Cardiac muscle cell (in vitro differentiated cells and primary cell): ENCODE data around the gene RNF141. TPM values are rescaled to one million over a fixed set of nuclear protein-coding genes. Genes with fewer than 3 reads are reported as not detected.

Source experiments
- DNase-seq, 2 donors: peaks; one replicate each; pipeline versions ENCODE4 v3.0.0 to v3.0.0-alpha.2; 2010 to 2017; ENCODE audit warnings: low read depth in 1 of 2, low spot score in 1 of 2
- H3K27ac ChIP-seq: fragments of 200-600 bp; sonication (generic); 2 replicates; pipeline ENCODE4 v1.5.1; 2016
- H3K27me3 ChIP-seq: fragments of 200-600 bp; sonication (generic); 2 replicates; pipeline ENCODE4 v1.6.0; 2016; ENCODE audit warnings: control low read depth
- H3K36me3 ChIP-seq: fragments of 200-600 bp; sonication (generic); 2 replicates; pipeline ENCODE4 v1.5.1; 2016; ENCODE audit warnings: control low read depth
- H3K4me1 ChIP-seq: fragments of 200-600 bp; sonication (generic); 2 replicates; pipeline ENCODE4 v1.8.1; 2017; ENCODE audit warnings: low read depth, mild to moderate bottlenecking, mixed run types
- H3K4me3 ChIP-seq: fragments of 200-600 bp; sonication (generic); 2 replicates; pipeline ENCODE4 v1.5.1; 2016; ENCODE audit warnings: mild to moderate bottlenecking
- H3K9me3 ChIP-seq: fragments of 200-600 bp; sonication (generic); 2 replicates; pipeline ENCODE4 v1.5.1; 2017; ENCODE audit warnings: low read depth, mild to moderate bottlenecking, control low read depth
- polyA plus RNA-seq: library from polyadenylated mRNA; unstranded; fragments of >200 nt; fragmentation: Nextera tagmentation; extraction: Ambion mirVana; gene quantifications from 2 replicates; pipeline ENCODE4 v1.2.1, GENCODE V29; 2016
- total RNA-seq: library from RNA; depleted of rRNA; stranded (reverse); fragments of >200 nt; gene quantifications from 2 replicates; pipeline ENCODE4 v1.2.3, GENCODE V29; 2016
- TF ChIP-seq, protein P1 (sequence below): IDR thresholded peaks from 2 replicates; pipeline ENCODE4 v1.5.1; 2012; ENCODE audit warnings: low read depth, mild to moderate bottlenecking, low read length

RNF141 gene
- total and polyA plus RNA-seq, 2 experiments from 2014 or later = 12.4 to 19.9 TPM

DNA sequence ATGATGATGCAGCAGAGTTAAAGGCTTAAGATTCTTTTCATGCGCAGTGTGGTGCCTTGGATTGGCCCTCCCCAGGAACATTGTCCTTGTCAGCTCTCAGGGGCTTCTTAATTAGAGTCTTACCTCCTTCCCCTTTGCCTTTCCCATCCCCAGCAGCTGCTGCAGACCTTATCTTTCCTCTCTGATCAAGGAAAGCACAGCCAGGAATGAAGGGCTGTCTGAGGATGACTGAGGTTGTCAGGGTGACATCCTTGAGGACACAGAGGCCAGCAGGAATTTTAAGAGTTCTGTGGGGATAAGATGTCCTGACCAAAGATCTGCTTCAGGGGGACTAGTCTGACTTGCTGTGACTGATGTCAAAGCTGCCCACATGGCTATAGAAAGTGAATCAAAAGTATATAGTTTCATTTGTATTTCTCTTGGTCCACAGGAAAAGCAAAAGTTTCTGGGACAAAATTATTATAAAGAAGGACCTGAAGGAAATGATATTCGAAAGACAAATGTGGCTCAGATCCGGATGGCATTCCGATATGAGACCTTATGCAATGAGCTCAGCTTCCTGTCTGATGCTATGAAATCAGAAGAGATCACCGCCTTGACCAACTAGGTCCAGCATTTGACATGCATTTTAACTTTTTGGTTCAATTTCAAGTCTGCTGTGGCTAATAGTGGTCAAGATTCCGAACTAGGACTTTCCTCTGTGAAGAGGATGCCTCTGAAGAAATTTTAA is 35.5 kb downstream of the RNF141 start:
- DNase-seq = peak in 1 of 2 donors; percentile 14
- TF ChIP-seq, protein P1, sequence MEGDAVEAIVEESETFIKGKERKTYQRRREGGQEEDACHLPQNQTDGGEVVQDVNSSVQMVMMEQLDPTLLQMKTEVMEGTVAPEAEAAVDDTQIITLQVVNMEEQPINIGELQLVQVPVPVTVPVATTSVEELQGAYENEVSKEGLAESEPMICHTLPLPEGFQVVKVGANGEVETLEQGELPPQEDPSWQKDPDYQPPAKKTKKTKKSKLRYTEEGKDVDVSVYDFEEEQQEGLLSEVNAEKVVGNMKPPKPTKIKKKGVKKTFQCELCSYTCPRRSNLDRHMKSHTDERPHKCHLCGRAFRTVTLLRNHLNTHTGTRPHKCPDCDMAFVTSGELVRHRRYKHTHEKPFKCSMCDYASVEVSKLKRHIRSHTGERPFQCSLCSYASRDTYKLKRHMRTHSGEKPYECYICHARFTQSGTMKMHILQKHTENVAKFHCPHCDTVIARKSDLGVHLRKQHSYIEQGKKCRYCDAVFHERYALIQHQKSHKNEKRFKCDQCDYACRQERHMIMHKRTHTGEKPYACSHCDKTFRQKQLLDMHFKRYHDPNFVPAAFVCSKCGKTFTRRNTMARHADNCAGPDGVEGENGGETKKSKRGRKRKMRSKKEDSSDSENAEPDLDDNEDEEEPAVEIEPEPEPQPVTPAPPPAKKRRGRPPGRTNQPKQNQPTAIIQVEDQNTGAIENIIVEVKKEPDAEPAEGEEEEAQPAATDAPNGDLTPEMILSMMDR = no peak
- Histone ChIP-seq H3K36me3 (no peaks in the 10 kb centered on the region), H3K4me1 (no peaks in the 10 kb centered on the region), H3K4me3 (no peak overlapping the region), H3K9me3 (no peaks in the 10 kb centered on the region), H3K27ac (no peak overlapping the region), H3K27me3 (no peaks in the 10 kb centered on the region)

DNA sequence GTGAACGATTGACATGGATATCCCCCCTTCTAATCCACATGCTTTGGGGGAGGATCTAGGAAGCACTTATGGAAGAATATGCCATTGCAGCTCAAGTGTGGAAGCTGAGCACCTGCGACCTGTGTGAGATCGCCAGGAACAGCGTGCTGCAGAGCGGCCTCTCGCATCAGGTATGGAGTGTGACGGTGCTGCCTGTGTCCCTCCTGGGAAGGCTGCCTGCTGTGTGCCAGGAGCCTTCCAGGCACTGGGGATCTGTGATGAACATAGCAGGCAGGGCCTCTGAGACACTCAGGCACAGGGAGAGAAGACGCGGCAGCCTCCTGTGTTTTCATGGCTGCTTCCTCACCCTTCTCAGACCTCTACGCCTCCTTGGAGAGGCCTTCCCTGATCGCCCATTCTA is 36.5 kb downstream of the RNF141 start:
- DNase-seq = no peak
- Histone ChIP-seq H3K4me3 (no peak overlapping the region), H3K36me3 (no peaks in the 10 kb centered on the region), H3K4me1 (no peaks in the 10 kb centered on the region), H3K9me3 (no peaks in the 10 kb centered on the region), H3K27ac (no peak overlapping the region), H3K27me3 (no peaks in the 10 kb centered on the region)
- TF ChIP-seq, protein P1 = no peak

DNA sequence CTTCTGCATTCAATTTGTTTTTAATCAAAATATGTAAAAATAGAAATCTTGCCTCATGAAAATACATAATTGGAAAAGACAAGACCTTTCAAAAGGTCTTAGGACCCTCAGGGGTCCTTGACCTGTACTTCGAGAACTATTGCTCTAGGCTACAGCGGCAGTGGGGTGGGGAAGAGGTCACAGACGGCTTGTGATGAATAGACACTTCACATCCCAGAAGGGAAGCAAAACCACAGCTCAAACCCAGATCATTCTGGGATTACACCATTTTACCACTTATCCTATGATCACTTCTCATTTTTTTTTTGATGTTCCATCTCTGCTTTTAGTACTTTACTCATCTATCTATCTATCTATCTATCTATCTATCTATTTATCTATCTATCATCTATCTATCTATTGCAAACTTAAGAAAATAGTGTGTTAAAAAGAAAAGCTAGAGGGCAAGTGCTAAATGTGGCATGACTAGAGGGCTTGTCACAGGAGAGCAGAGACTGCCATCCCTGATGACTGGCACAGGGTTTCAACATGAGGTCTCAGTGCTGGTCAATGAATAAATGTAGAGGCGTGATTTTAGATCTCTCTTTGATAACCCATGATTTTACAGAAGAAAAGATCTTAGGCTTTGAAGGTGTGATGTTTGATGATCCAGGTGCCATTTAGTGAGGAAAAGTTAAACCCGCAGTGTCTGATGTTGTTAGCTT is 37.1 kb downstream of the RNF141 start:
- H3K4me3 ChIP-seq = no peak overlapping the region
- H3K27ac ChIP-seq = no peak overlapping the region
- no peak for DNase-seq
- H3K36me3 ChIP-seq = no peaks in the 10 kb centered on the region
- no peaks in the 10 kb centered on the region for H3K27me3 ChIP-seq
- TF ChIP-seq, protein P1 = no peak
- no peaks in the 10 kb centered on the region for H3K9me3 ChIP-seq
- H3K4me1 ChIP-seq = no peaks in the 10 kb centered on the region

DNA sequence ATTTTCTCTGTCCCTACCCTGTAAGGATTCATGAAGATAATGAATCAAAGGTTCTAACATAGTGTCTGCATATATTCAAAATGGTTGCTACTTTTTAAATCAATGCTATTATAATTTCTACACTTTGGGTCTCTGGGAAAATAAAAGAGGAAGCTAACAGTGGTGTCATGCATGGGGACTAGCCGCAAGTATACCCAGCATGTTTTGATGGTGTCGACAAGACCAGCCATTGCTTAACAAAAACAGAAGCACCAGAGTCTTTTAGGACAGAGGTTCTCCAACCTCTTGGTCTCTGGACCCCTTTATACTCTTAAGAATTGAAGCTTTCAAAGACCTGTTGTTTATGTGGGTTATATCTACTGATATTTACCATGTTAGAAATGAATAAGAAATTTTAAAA is 37.8 kb downstream of the RNF141 start:
- H3K36me3 ChIP-seq = no peaks in the 10 kb centered on the region
- no peaks in the 10 kb centered on the region for H3K9me3 ChIP-seq
- no peaks in the 10 kb centered on the region for H3K27me3 ChIP-seq
- H3K27ac ChIP-seq = no peak overlapping the region
- H3K4me3 ChIP-seq = no peak overlapping the region
- H3K4me1 ChIP-seq = no peaks in the 10 kb centered on the region
- no peak for DNase-seq
- TF ChIP-seq, protein P1 = no peak

DNA sequence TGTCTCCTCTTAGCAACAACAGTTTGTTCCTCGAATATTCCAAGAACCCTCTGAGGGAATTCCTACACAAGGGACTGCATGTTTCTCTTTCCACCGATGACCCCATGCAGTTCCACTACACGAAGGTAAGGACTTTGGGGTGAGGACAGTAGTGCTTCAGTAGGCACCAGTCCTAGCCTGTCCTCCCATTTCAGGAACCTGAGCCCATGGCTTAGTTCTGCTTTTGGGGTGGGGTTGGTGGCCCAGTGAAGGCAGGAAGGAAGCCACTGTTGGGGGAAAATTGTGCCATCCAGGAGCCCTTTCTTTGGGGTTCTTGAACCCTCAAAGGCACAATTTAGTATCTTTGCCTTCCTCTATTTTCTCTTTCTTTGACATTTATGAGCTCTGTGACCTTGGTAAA is 38.2 kb downstream of the RNF141 start:
- no peaks in the 10 kb centered on the region for H3K4me1 ChIP-seq
- H3K27ac ChIP-seq = no peak overlapping the region
- no peaks in the 10 kb centered on the region for H3K27me3 ChIP-seq
- H3K36me3 ChIP-seq = no peaks in the 10 kb centered on the region
- TF ChIP-seq, protein P1 = no peak
- no peak for DNase-seq
- no peak overlapping the region for H3K4me3 ChIP-seq
- no peaks in the 10 kb centered on the region for H3K9me3 ChIP-seq
